ENCODE results near the gene OR52N5.

The OR52N5 gene

DNA sequence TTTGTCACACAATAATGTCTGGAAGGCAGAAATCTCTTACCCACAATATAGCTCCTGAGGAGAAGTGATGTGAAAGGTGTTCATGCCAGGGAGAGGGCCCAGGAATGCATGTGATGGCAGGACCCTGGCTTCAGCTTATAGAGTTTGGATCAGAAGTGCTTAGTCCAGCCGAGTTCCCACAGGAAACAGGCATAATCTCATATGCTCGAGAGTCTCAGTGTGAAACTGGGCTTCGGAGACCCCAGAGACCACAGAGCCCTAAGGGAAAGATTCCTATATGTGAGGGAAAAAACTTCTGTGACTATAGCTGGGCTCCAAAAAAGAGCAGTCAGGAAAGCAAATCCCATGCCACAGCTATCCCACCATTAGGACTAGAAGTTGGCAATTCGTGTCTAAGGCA, at the start of gene OR52N5:
Gene OR52N5, minus strand, starts transcription at position 101 of the 400 bp plus-strand sequence. CDS start 4,721 bp downstream, outside the sequence.
- DNase-seq (ENCODE audit: low spot score), result no peak

DNA sequence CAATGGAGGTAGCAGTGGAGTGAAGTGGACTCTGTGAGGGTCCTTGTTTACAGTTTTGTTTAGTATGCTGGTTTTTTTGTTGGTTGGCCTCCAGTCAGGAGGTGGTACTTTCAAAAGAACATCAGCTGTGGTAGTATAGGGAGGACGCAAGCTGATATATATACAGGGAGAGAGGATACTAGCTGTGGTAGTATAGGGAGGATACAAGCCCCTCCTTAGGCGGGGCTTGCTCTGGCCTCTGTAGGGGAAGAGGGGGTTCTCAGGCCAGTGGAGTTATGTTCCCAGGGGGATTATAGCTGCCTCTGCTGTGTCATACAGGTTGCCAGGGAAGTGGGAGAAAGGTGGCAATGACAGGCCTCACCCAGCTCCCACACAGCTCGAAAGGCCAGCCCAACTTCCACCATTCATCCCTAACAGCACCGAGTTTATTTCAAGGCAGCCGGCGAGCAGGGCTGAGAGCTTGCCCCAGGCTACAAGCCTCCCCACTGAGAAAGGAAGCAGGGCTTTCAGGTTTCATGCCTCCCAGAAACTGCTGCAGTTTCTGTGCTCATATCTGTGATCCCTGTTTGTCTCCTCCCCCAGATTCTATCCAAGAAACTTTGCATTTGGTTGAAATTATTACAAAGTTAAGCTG, 48.2 kb upstream of the OR52N5 start:
- DNase-seq (ENCODE audit: low spot score), result no peak

DNA sequence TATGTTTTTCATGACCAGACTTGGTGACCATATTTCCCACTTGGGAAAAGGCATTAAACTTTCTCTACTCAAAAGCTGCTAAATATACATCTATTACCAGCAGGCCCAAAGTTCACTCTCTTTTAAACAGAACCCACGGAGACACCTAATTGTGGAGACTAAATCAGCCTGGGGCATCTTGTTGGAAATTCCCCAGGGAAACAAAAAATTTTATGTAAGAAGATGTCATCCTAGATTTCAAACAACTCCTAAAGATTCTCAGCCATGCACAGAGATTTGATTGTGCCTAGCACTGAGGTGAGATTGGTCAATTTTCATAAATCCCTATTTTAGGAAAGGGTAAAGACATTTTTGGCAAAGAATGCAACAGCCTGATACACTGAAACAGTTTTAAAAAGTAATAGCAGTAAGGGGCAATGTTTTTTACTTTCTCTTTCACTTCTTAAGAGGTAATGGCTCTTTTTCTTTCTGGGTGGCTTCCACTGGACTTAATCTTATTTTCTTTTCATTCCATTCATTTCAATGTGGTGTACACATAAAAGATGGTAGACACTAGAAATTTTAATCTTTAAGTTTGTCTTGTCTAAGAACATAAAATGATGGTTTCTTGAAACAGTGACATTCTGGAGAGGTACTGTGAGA, 35.2 kb upstream of the OR52N5 start:
- DNase-seq (ENCODE audit: low spot score), result no peak

DNA sequence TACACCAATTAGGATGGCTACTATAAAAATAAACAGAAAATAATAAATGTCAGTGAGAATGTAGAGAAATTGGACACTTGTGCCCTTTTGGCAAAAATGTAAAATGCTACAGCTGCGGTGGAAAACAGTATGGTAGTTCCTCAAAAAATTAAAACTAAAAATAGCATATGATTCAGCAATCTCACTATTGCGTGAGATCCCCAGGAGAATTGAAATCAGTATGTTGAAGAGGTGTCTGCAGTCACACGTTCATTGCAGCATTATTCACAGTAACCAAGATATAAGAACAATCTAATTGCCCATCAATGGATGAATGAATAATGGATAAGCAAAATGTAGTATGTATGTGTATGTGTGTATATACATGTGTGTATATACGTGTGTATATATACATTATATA, 32.4 kb upstream of the OR52N5 start:
- DNase-seq (ENCODE audit: low spot score), result no peak

DNA sequence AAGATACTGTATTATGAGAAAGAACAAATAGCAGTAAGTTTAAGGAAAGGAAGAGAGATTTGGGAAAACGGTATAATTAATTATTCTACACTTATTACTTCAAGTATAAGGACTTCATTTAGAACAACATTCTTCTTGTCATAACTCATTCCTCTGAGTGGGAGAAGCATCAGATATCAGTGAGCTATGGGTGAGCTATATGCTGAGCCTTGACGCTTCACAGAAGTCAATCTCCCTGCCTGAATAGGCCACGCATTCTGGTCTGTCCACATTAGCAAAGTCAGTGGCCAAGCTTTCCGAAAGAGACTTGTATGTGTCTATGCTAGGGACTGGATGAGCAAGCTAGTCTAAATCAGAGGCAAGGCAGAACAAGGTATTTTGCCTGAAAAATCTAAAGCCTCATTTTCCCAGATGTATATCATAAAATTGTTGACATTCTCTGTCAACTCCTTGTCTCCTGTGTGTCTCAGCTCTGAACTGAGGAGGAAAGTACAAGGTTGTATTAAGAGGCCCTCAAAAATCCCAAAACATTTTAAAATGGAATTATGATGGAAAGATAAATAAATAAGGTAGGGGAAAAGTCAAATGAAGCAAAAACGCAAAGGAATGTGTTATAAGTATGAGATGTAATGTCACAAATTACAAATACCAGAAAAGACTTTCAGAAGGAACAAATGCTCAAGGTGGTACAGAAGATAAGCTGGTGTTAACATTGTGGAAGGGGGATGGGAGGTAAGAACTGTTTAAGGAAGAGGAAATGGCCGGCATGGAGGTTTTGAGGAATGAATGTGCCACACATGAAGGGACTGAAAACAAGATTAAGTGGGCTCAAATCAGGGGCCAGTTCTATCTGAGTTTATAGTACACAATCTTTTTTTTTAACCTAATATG, 27.0 kb upstream of the OR52N5 start:
- DNase-seq (ENCODE audit: low spot score), result no peak

DNA sequence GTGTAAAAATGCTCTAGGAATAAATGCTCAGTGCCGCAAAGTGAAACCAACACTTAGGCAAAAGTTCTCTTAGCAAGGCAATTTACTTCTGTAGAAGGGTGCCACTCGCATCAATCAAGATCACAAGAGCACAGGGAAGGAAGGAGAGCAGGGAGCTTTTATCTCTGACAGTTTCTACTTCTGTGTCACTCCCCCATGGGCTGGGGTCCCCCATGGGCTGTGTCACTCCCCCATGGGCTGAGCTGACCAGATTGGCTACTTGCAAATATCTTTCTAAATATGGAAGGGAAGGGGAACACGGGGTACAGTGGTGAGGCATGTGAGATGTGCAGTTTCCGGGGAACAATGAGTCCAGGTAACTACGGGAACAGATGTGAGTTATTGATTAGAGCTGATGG, 26.0 kb upstream of the OR52N5 start:
- DNase-seq (ENCODE audit: low spot score), result peak; percentile 2

DNA sequence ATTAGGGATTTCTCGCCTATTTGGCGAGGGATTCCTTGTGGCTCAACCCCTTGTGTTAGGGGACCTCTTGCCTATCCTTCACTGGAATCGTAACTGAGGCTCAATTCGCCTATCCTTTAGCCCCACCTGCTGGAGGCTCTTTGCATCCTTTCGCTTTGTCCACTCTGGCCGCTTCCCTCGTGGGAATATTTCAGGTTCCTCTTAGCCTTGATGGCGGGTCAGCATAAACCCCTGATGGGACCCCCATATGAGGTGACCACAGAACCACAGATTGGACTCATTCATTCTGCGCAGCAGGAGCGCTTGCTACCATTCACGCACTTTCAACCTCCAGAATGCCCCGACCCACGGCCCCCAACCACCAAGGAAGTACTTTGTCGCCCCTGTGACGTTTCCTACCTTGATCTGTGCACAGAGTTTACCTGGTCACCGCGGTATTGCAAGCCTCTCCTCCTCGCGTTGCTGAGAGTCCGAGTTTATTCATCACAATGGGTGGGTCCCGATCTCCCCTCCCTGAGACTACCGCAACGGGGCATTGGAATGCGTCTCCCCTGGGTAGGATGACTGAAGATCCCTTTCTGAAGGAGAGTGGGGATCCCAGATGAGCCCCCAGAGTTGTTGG, 25.5 kb upstream of the OR52N5 start, which contains the start of gene OR52N2:
Gene OR52N2, plus strand, starts transcription at position 425 of the 622 bp plus-strand sequence. CDS start 11,412 bp downstream, outside the sequence.
- peak; percentile 67 for DNase-seq (ENCODE audit: low spot score)

DNA sequence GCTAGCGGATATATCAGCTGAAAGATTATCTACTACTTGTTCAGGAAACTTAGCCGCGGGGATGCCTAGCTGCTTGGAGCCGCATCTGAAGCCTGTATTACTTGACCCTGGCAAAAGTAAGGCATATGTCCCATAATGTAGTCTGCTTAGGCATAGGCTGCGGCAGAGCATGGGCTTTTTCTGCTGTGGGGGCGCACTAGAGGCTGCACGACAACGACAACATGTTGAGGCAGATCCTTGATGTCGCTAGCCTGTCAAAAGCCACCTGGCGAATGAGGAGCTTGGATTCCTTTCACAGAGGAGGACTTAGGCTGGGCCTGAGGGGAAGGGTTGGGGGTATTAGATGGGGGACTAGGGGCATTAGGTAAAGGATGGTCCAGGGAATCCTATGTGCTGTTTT, 24.4 kb upstream of the OR52N5 start:
- no peak for DNase-seq (ENCODE audit: low spot score)

DNA sequence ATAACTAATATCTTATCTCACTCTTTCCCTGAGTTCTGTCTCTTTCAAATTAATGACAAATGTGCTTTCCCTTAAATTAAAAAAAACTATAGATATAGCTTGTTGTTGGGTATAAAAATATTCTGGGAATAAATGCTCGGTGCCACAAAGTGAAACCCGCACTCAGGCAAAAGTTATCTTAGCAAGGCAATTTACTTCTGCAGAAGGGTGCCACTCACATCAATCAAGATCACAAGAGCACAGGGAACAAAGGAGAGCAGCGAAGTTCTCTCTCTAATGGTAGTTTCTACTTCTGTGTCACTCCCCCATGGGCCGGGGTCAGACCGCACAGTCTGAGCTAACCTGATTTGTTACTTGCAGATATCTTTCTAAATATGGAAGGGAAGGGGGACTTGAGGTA, 20.8 kb upstream of the OR52N5 start:
- no peak for DNase-seq (ENCODE audit: low spot score)

DNA sequence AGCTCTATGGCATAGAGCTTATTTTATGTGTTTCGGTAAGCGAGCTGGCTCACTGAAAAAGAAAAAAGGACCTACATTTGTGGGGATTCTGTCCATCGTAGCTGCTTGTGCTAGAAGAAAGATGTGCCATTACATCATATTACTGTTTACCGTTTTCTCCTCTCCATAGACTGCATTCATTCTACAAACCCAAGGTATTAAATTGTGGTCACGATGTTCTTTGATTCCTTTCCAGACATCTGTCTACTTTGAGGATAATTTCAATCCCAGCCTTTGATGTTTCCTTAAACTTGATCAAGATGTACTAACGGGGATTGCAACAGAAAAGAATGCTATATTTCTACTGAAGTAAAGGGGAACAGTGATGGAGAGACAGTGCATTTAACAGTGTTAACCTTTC, 13.4 kb upstream of the OR52N5 start:
- DNase-seq (ENCODE audit: low spot score), result no peak

DNA sequence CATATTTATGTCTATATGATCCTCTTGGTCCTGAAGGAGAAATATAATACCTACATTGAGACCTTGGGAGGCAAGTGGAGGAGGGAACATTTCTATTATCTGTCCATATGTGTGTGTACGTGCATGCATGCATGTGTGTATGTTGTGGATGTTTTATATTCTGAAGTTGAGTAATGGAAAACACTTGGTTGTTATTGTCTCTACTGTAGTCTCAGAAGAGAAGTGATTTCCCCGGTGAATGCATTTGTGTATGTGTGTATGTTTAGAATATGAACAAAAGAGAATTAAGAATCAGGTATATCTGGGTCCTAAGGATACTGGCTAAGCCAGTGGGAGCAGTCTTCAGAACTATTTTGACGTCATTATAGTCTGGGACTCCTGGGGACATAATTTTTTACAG, 8.0 kb upstream of the OR52N5 start, which contains the start of gene OR52N1:
Gene OR52N1, minus strand, starts transcription at position 101 of the 400 bp plus-strand sequence. CDS start 2,449 bp downstream, outside the sequence.
- no peak for DNase-seq (ENCODE audit: low spot score)

DNA sequence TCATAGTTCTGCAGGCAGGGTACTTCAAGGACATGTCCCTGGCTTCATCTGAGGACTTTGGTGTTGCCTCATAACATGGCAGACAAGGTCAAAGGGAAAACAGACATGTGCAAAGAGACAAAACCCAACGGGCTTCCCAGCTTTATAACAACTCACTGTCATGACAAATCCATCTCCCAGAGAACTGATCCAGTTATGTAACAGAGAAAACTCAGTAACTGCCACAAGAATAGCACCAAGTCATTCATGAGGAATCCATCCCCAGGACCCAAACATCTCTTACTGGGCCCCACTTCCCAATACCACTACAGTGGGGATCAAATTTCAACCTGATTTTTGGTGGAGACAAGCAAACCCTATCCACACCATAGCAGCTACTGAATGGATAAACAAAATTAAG, 16.1 kb downstream of the OR52N5 start:
- no peak for DNase-seq (ENCODE audit: low spot score)

DNA sequence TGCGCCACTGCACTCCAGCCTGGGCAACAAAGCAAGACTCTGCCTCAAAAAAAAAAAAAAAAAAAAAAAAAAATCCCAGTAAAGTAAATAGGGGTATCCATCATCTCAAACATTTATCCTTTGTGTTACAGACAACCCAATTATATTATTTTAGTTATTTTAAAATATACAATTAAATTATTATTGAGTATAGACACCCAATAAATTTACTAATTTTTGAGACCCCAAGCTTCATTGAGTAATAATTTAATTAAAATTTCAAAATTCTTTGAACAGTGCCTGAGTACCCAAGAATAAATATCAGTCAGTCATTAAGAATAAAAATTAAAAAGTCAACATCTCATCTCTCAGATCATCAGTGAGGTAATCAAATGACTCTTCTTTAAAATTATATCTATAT, 29.2 kb downstream of the OR52N5 start, which contains the start of gene OR52N4:
Gene OR52N4, plus strand, starts transcription at position 301 of the 400 bp plus-strand sequence. CDS start 498 bp downstream, outside the sequence.
- no peak for DNase-seq (ENCODE audit: low spot score)

DNA sequence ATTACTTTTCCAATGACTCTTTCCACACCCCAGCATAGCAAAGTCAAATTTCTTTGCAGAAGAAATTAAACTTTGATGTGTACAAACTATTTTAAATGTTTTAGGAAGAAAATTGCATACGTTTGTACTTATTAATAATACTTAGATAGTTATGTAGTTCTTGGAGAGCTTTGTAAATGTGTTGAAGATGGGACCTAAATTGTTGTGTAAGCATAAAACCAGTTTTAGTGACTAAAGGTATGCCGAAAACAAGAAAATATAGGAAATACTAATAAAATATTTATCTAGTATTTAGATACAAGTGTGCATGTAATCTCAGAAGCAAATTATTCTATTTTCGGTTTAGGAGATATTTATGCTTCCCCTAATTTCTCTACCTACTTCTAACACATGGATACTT, 33.3 kb downstream of the OR52N5 start:
- no peak for DNase-seq (ENCODE audit: low spot score)

DNA sequence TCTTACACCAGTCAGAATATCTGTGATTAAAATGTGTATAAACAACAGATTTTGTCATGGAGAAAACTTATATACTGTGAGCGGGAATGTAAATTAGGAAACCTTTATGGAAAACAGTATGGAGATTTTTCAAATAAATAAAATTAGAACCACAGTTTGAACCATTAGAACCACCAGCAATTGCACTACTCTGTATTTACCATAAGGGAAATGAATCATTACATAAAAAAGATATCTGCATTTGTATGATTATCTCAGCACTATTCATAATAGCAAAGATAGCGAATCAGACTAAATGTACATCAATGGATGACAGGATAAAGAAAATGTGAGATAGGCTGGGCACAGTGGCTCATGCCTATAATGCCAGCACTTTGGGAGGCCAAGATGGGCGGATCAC, 36.5 kb downstream of the OR52N5 start:
- no peak for DNase-seq (ENCODE audit: low spot score)

DNA sequence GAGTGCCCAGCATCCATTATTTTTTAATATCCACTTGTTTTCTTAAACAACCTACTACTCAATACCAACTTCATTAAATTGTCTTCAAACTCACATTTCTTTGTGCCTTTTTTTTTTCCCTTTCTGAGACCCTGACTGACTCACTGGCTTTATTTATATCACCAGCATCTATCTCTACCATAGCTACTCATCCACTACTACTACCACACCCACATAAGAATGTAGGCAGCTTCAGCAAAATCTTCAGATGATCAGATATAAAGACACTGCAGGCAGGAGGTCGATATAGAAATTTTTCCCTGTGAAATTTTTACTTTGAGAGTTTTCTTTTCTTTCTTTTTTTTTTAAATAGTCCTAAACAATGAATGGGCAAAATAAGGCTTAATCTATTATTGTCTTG, 44.7 kb downstream of the OR52N5 start:
- no peak for DNase-seq (ENCODE audit: low spot score)

DNA sequence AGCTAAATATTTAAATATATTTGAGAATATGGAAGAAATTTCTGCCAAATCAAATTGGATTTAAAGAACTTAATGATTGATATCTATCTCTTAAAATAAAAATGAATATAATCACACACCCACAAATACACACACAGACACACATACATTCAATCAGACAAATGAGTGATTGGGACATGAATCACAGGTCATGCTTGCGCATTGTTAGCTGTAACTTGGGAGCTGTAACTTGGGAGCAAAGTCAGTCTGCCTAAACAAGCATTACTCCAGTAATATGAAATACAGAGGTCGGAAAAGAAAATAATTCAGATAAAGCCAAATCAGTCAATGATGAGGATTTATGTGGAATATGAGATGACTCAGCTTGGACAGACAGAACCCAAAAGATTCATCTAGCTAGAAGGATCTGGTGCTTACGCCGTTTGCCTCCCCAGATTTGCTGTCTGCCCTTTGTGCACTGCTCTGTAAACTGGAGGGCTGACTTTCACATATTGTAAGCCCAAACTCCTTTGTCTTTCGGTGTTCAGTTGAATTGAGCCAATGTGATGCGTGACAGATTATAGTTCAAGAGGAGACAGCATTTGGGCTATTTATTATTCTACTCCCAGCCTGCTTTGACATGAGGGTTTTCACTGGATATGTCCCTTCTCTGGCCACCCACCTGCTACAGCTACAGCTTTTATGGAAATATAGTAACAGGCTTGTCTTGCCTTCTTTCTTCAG, 45.3 kb downstream of the OR52N5 start:
- no peak for DNase-seq (ENCODE audit: low spot score)

DNA sequence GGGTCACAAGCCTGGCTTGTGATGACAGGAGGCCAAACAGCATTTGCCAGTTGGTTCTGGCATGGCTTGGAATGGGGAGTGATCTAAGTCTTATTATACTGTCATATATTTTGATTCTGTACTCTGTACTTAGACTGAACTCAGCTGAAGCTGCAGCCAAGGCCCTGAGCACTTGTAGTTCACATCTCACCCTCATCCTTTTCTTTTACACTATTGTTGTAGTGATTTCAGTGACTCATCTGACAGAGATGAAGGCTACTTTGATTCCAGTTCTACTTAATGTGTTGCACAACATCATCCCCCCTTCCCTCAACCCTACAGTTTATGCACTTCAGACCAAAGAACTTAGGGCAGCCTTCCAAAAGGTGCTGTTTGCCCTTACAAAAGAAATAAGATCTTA, 46.1 kb downstream of the OR52N5 start:
- no peak for DNase-seq (ENCODE audit: low spot score)

DNA sequence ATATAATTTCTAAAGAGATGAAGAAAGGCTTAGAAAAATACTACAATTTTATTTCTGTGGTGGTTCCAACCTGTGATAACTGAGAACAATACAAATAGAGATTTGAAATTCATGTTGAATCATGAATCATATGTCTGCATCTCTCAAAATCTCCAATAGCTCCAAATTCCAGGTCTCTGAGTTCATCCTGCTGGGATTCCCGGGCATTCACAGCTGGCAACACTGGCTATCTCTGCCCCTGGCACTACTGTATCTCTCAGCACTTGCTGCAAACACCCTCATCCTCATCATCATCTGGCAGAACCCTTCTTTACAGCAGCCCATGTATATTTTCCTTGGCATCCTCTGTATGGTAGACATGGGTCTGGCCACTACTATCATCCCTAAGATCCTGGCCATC, 46.8 kb downstream of the OR52N5 start, which contains the start of gene OR56B1:
Gene OR56B1, plus strand, starts transcription at position 53 of the 400 bp plus-strand sequence. Its CDS starts 69 bp downstream, at position 122.
- DNase-seq (ENCODE audit: low spot score), result no peak

DNA sequence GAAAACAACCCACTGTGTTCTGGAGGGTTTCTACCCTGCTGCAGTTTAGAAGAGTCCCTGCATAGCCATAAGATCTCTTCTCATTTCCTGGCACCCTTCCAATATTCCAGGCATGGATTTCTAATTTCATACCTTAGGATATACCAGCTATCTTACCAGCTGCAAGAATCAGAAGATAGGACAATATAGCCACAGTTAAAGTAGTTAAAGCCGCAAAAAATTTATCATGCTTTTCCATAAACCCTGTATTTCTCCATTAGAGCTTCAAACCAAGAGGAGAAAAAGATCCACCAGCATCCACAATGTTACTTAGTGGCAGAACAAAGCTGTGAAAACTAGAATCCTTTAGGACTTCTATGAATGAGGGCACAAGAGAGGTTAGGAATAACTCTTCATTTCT, 55.5 kb downstream of the OR52N5 start:
- DNase-seq (ENCODE audit: low spot score), result no peak

DNA sequence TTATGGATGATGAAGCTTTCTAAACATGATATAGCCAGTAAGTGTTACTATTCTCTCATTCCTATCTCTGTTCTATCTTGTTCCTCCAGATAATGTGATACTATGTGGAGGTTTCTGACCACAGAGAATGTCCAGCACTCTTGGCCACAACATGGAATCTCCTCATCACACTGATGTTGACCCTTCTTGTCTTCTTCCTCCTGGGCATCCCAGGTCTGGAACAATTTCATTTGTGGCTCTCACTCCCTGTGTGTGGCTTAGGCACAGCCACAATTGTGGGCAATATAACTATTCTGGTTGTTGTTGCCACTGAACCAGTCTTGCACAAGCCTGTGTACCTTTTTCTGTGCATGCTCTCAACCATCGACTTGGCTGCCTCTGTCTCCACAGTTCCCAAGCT, 56.8 kb downstream of the OR52N5 start:
- DNase-seq (ENCODE audit: low spot score), result no peak

Data from kidney capillary endothelial cell (primary cell).